ENCODE results near the gene MAP1LC3A.
A peak's percentile ranks its signal among the peaks of the same experiment; 100 is the strongest.

The MAP1LC3A gene

GRCh38 chr20:34549291-34549928, 9.1 kb upstream of the MAP1LC3A start:
- DNase-seq (ENCODE audit: low spot score): no peak

GRCh38 chr20:34549929-34550305, 8.6 kb upstream of the MAP1LC3A start:
- no peak for DNase-seq (ENCODE audit: low spot score)

- DNase-seq (ENCODE audit: low spot score): no peak
Measured at GRCh38 chr20:34552569-34552968, 5.9 kb upstream of the MAP1LC3A start.

- DNase-seq (ENCODE audit: low spot score): no peak
Measured at GRCh38 chr20:34553366-34553867, 5.1 kb upstream of the MAP1LC3A start.

- DNase-seq (ENCODE audit: low spot score): no peak
Measured at GRCh38 chr20:34557936-34558319, 590 bp upstream of the MAP1LC3A start.

- DNase-seq (ENCODE audit: low spot score): no peak
Measured at GRCh38 chr20:34559311-34560140, 1.0 kb downstream of the MAP1LC3A start.

- no peak for DNase-seq (ENCODE audit: low spot score)
Measured at GRCh38 chr20:34560141-34560523, 1.6 kb downstream of the MAP1LC3A start.

GRCh38 chr20:34560614-34561013, 2.1 kb downstream of the MAP1LC3A start:
- no peak for DNase-seq (ENCODE audit: low spot score)

- no peak for DNase-seq (ENCODE audit: low spot score)
Measured at GRCh38 chr20:34561661-34562060, 3.1 kb downstream of the MAP1LC3A start.

GRCh38 chr20:34562641-34563040, 4.1 kb downstream of the MAP1LC3A start:
- DNase-seq (ENCODE audit: low spot score): peak; percentile 60

GRCh38 chr20:34564833-34565232, 6.3 kb downstream of the MAP1LC3A start:
- DNase-seq (ENCODE audit: low spot score): no peak

- no peak for DNase-seq (ENCODE audit: low spot score)
Measured at GRCh38 chr20:34566978-34567891, 8.7 kb downstream of the MAP1LC3A start.

- DNase-seq (ENCODE audit: low spot score): no peak
Measured at GRCh38 chr20:34567892-34568865, 9.7 kb downstream of the MAP1LC3A start.

- no peak for DNase-seq (ENCODE audit: low spot score)
Measured at GRCh38 chr20:34569598-34569997, 11.1 kb downstream of the MAP1LC3A start.

- no peak for DNase-seq (ENCODE audit: low spot score)
Measured at GRCh38 chr20:34570859-34571306, 12.4 kb downstream of the MAP1LC3A start.

- no peak for DNase-seq (ENCODE audit: low spot score)
Measured at GRCh38 chr20:34571753-34572152, 13.2 kb downstream of the MAP1LC3A start.

GRCh38 chr20:34573541-34574300, 15.2 kb downstream of the MAP1LC3A start:
- no peak for DNase-seq (ENCODE audit: low spot score)

- DNase-seq (ENCODE audit: low spot score): no peak
Measured at GRCh38 chr20:34574426-34574825, 15.9 kb downstream of the MAP1LC3A start.

GRCh38 chr20:34574861-34575260, 16.3 kb downstream of the MAP1LC3A start:
- DNase-seq (ENCODE audit: low spot score): no peak

GRCh38 chr20:34575271-34575670, 16.8 kb downstream of the MAP1LC3A start:
- DNase-seq (ENCODE audit: low spot score): no peak
